AG04450 (cell line): Measurements from ENCODE around the gene IGF2BP3. TPM values are rescaled to one million over a fixed set of nuclear protein-coding genes. Genes with fewer than 3 reads are reported as not detected.

ENCODE experiments used
- CTCF ChIA-PET: fragments of 300-600, 350-600 bp; formaldehyde crosslinking; extraction: SDS; loops from one replicate; lab custom pipeline; 2022; ENCODE audit warnings: antibody characterized with exemption, inconsistent platforms; lab: Charles Lee
- POLR2A ChIA-PET: fragments of 350-600 bp; formaldehyde crosslinking; extraction: SDS; loops from one replicate; lab custom pipeline; 2021; ENCODE audit warnings: antibody characterized with exemption, inconsistent platforms; lab: Yijun Ruan, JAX
- DNase-seq: peaks from one replicate; pipeline ENCODE4 v3.0.0-alpha.2; 2011; ENCODE audit warnings: low read depth, low spot score
- H3K27ac ChIP-seq: one replicate; pipeline ENCODE4 v1.5.1; 2012; ENCODE audit warnings: low read depth, low read length, control low read depth
- H3K27me3 ChIP-seq: one replicate; pipeline ENCODE4 v1.6.0; 2012; ENCODE audit warnings: low read length; ENCODE audit not compliant: control insufficient read depth, insufficient read depth
- H3K4me3 ChIP-seq: 2 replicates; pipeline ENCODE4 v1.5.1; 2011; ENCODE audit warnings: mild to moderate bottlenecking, low read depth, low read length, control low read depth
- H3K9me3 ChIP-seq: 2 replicates; pipeline ENCODE4 v1.5.1; 2012; ENCODE audit warnings: low read length; ENCODE audit not compliant: control insufficient read depth, insufficient read depth
- polyA plus RNA-seq: library from polyadenylated mRNA; depleted of rRNA; stranded (reverse); fragments of >200 nt; gene quantifications from 2 replicates; pipeline ENCODE4 v1.2.3, GENCODE V29; 2011
- TF ChIP-seq, protein P1 (sequence below): IDR thresholded peaks from 2 replicates; pipeline ENCODE4 v1.5.1; 2011; ENCODE audit warnings: low read depth, low read length, control low read depth, inconsistent platforms

The IGF2BP3 gene
- polyA plus RNA-seq, 1 experiment = 98.2 TPM

DNA sequence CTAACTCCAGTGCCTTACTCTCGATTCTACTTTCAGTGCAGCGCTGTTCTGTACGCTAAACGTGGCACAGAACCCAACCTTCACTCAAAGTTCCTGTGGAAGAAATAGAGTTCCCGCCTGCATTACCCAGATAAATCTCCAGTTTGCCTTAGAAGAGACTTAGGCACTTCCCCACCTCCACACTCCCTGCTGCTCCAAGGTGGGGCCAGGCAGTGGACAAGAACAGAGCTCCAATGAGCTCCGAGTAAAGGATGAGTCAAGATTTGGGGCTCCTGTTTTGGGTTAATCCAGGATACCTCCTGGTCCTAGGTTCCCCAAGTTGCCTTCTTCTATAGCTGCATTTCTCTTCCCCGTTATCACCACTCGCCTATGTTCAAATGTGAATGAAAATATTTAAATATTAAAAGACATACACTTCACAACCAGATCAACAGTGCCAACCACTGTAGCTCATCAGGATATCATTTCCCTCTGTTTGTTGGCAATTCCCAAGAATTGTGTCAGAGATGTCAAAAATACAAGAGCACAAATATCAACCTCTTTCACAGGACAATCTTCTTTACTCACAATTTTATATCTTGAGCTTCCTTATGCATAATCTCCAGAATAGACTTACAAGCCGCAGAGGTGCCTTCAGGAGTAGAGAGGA is 123.1 kb downstream of the IGF2BP3 start:
- TF ChIP-seq, protein P1, sequence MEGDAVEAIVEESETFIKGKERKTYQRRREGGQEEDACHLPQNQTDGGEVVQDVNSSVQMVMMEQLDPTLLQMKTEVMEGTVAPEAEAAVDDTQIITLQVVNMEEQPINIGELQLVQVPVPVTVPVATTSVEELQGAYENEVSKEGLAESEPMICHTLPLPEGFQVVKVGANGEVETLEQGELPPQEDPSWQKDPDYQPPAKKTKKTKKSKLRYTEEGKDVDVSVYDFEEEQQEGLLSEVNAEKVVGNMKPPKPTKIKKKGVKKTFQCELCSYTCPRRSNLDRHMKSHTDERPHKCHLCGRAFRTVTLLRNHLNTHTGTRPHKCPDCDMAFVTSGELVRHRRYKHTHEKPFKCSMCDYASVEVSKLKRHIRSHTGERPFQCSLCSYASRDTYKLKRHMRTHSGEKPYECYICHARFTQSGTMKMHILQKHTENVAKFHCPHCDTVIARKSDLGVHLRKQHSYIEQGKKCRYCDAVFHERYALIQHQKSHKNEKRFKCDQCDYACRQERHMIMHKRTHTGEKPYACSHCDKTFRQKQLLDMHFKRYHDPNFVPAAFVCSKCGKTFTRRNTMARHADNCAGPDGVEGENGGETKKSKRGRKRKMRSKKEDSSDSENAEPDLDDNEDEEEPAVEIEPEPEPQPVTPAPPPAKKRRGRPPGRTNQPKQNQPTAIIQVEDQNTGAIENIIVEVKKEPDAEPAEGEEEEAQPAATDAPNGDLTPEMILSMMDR = no peak
- ChIA-PET POLR2A (interaction anchor here (0.6 to 0.7 kb wide), 2 partner anchors 10 to 12 kb away, joined by 3 read pairs; no protein-coding TSS in a partner anchor), CTCF (interaction anchor here (0.5 to 1.3 kb wide), 3 partner anchors 11 to 232 kb away, joined by 3 to 6 read pairs (median 4); no protein-coding TSS in a partner anchor)
- H3K9me3 ChIP-seq = no peaks in the 10 kb centered on the region
- DNase-seq = no peak
- H3K27ac ChIP-seq = peak overlapping the region; percentile 79
- peak overlapping the region; percentile 33 for H3K4me3 ChIP-seq
- H3K27me3 ChIP-seq = no peaks in the 10 kb centered on the region

DNA sequence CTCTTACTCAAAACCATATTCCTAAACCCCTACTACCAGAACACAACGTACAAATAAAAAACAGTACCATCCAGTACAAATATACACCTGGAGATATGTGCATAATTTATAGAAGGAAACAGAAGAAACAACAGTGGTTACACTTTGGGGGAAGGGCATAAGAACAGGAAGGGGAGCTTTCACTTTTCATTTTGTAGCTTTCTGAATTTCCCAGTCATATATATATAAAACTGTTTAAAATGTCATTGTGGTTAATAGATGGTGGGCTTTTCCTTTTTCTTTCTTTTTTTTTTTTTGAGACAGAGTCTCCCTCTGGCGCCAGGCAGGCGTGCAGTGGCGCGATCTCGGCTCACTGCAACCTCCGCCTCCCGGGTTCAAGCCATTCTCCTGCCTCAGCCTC is 124.0 kb downstream of the IGF2BP3 start:
- H3K9me3 ChIP-seq = no peaks in the 10 kb centered on the region
- ChIA-PET POLR2A (interaction anchor here (0.6 kb wide), 1 partner anchor 44 kb away, joined by 7 read pairs; no protein-coding TSS in a partner anchor), CTCF (interaction anchor here (0.7 kb wide), 1 partner anchor 68 kb away, joined by 3 read pairs; no protein-coding TSS in a partner anchor)
- H3K4me3 ChIP-seq = no peak overlapping the region
- no peaks in the 10 kb centered on the region for H3K27me3 ChIP-seq
- DNase-seq = no peak
- TF ChIP-seq, protein P1 = no peak
- no peak overlapping the region for H3K27ac ChIP-seq

DNA sequence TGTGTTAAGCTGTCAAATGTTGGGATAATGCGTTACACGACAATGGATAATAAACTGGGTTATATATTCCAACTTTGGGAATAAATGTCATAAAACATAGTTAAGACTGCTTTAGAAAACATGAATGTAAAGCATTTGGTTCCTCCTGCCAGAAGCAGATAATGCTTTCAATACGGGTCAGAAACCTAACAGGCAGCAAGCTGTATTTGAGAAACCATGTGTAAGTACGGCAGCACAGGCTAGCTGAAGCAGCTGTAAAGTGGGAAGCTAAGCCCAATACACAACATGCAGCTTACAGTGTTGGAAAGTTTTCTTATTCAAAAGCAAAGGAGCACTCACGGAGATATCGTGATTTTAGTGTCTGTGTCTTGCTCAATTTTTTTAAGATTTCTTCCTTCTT is 124.7 kb downstream of the IGF2BP3 start:
- no peak overlapping the region for H3K4me3 ChIP-seq
- DNase-seq = no peak
- H3K27me3 ChIP-seq = no peaks in the 10 kb centered on the region
- POLR2A ChIA-PET = interaction anchor here (0.6 kb wide), 1 partner anchor 44 kb away, joined by 7 read pairs; no protein-coding TSS in a partner anchor
- no peaks in the 10 kb centered on the region for H3K9me3 ChIP-seq
- no peak overlapping the region for H3K27ac ChIP-seq
- TF ChIP-seq, protein P1 = no peak
- CTCF ChIA-PET = no interaction called here

DNA sequence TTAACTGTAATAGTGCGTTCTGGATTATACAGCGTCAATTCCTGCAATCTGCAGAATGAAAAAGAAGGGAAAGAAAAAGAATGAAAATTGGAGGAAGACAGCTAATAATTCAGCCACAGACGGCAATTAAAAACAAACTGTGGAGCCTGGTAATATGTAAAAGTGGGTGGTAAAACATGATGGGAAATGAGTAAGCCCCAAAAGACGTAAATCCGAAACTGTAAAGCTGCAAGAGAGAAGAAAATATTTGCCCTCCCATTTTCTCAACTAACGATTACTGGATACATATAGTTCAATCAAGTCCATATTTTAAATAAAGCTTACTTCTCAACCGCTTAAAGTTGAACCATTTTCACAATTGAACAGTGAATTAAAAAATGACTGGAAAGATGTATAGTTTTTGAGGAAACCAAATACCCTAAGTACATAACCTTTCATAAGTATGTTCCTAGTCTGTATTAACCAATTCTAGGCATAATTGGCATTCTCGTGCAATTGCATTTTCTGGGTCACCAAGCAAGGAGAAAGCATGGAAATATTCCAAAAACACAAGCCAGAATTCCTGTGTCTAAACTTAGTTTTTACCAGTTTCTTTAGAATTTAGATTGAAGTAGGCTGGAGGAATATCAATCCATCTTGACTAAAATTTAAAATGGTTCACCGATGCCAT is 126.3 kb downstream of the IGF2BP3 start:
- no peak for DNase-seq
- Histone ChIP-seq H3K9me3 (no peaks in the 10 kb centered on the region), H3K27ac (no peak overlapping the region), H3K4me3 (no peak overlapping the region), H3K27me3 (no peaks in the 10 kb centered on the region)
- POLR2A ChIA-PET = interaction anchor here (0.6 to 1.7 kb wide), 2 partner anchors 9 to 487 kb away, joined by 6 to 8 read pairs; no protein-coding TSS in a partner anchor
- CTCF ChIA-PET = interaction anchor here (1.6 kb wide), 1 partner anchor 71 kb away, joined by 3 read pairs; no protein-coding TSS in a partner anchor
- TF ChIP-seq, protein P1 = no peak

DNA sequence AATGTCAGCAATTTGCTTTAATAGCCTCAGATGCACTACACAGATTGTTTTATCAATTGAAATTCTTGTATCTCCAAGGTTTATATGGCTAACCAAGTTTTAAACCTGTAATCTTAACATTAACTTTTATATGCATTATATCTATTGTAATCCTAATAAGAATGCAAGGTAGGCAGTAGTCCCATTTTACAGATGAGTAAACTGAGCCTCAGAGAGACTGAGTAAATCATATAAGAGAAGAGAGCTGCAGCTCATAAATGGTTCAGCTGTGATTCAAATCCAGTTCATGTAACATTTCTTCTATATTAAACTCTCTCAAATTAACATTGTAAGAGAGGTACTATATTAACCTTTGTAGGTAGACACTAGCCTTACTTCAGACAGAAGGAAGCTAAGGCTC is 127.2 kb downstream of the IGF2BP3 start:
- ChIA-PET POLR2A (interaction anchor here (1.7 kb wide), 1 partner anchor 9 kb away, joined by 8 read pairs; no protein-coding TSS in a partner anchor), CTCF (interaction anchor here (0.6 to 1.6 kb wide), 2 partner anchors 15 to 70 kb away, joined by 3 read pairs; no protein-coding TSS in a partner anchor)
- TF ChIP-seq, protein P1 = no peak
- Histone ChIP-seq H3K9me3 (no peaks in the 10 kb centered on the region), H3K4me3 (no peak overlapping the region), H3K27me3 (no peaks in the 10 kb centered on the region), H3K27ac (no peak overlapping the region)
- DNase-seq = no peak
